Gastrocnemius medialis (tissue), 4 donors: ENCODE data around the gene CDC123.

Experiments used
- POLR2A ChIP-seq, 2 donors: fragments of 450-650 bp; IDR thresholded peaks; one replicate each; pipeline ENCODE4 v1.6.1; 2017; ENCODE audit warnings: antibody characterized with exemption in 2 of 2, mild to moderate bottlenecking in 2 of 2, moderate library complexity in 2 of 2
- TF ChIP-seq, protein P1 (sequence below), 5 experiments: fragments of 450-650 bp in 3 of 5; fragments of 200-600 bp in 2 of 5; sonication (generic) in 2 of 5; IDR thresholded peaks in 4 of 5; conservative IDR thresholded peaks in 1 of 5; 1 replicate in 4 of 5; 2 replicates in 1 of 5; pipeline ENCODE4 v1.5.1; 2016 to 2019; ENCODE audit warnings: antibody characterized with exemption in 5 of 5, mild to moderate bottlenecking in 3 of 5, moderate library complexity in 3 of 5

GRCh38 chr10:12279281-12279680 lies 83.3 kb downstream of the CDC123 start:
- TF ChIP-seq, protein P1, sequence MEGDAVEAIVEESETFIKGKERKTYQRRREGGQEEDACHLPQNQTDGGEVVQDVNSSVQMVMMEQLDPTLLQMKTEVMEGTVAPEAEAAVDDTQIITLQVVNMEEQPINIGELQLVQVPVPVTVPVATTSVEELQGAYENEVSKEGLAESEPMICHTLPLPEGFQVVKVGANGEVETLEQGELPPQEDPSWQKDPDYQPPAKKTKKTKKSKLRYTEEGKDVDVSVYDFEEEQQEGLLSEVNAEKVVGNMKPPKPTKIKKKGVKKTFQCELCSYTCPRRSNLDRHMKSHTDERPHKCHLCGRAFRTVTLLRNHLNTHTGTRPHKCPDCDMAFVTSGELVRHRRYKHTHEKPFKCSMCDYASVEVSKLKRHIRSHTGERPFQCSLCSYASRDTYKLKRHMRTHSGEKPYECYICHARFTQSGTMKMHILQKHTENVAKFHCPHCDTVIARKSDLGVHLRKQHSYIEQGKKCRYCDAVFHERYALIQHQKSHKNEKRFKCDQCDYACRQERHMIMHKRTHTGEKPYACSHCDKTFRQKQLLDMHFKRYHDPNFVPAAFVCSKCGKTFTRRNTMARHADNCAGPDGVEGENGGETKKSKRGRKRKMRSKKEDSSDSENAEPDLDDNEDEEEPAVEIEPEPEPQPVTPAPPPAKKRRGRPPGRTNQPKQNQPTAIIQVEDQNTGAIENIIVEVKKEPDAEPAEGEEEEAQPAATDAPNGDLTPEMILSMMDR (IDR thresholded peaks at IDR 0.05 in 4 of 5, conservative IDR thresholded peaks at IDR 0.05 in 1 of 5), result no peak
- no peak for TF ChIP-seq POLR2A (IDR thresholded peaks at IDR 0.05)
